ENCODE results near the gene USP36. TPM values are rescaled to one million over a fixed set of nuclear protein-coding genes. Genes with fewer than 3 reads are reported as not detected.
A peak's percentile ranks its signal among the peaks of the same experiment; 100 is the strongest.

Gene USP36
- total RNA-seq, 2 experiments from 2014 or later: 71.2 to 74.3 TPM

GRCh38 chr17:78803186-78803845 lies 37.3 kb downstream of the USP36 start:
- Mint-ChIP-seq H3K36me3 (peaks cover 73% of the 10 kb centered on the region), H3K27ac (peak overlapping the region; percentile 75), H3K27me3 (no peaks in the 10 kb centered on the region), H3K4me1 (ENCODE audit: low read depth) (peaks cover 73% of the 10 kb centered on the region), H3K9me3 (no peaks in the 10 kb centered on the region), H3K4me3 (peak overlapping the region; percentile 52)
- ChIA-PET POLR2A (interaction anchor here (1.8 kb wide), 1 partner anchor 19 kb away, joined by 14 read pairs; no protein-coding TSS in a partner anchor), CTCF (interaction anchor here (0.7 to 0.9 kb wide), 2 partner anchors 15 to 19 kb away, joined by 3 read pairs; no protein-coding TSS in a partner anchor)
- DNase-seq: no peak
- intact Hi-C loops (cut with micrococcal nuclease): no loop called here

GRCh38 chr17:78802459-78802858 lies 38.2 kb downstream of the USP36 start:
- peaks cover 76% of the 10 kb centered on the region for H3K4me1 Mint-ChIP-seq (ENCODE audit: low read depth)
- POLR2A ChIA-PET: no interaction called here
- DNase-seq: no peak
- CTCF ChIA-PET: no interaction called here
- peaks cover 76% of the 10 kb centered on the region for H3K36me3 Mint-ChIP-seq
- intact Hi-C loops (cut with micrococcal nuclease): no loop called here
- no peak overlapping the region for H3K4me3 Mint-ChIP-seq
- H3K9me3 Mint-ChIP-seq: no peaks in the 10 kb centered on the region
- H3K27me3 Mint-ChIP-seq: no peaks in the 10 kb centered on the region
- peak overlapping the region; percentile 75 for H3K27ac Mint-ChIP-seq

GRCh38 chr17:78802008-78802407 lies 38.6 kb downstream of the USP36 start:
- ChIA-PET CTCF (interaction anchor here (0.9 to 1.0 kb wide), 2 partner anchors 18 to 94 kb away, joined by 3 to 4 read pairs; no protein-coding TSS in a partner anchor), POLR2A (no interaction called here)
- Mint-ChIP-seq H3K27me3 (no peaks in the 10 kb centered on the region), H3K36me3 (peaks cover 75% of the 10 kb centered on the region), H3K27ac (peak overlapping the region; percentile 75), H3K4me3 (no peak overlapping the region), H3K4me1 (ENCODE audit: low read depth) (peaks cover 73% of the 10 kb centered on the region), H3K9me3 (no peaks in the 10 kb centered on the region)
- intact Hi-C loops (cut with micrococcal nuclease): no loop called here
- no peak for DNase-seq

- Mint-ChIP-seq H3K36me3 (peaks cover 75% of the 10 kb centered on the region), H3K4me1 (ENCODE audit: low read depth) (peaks cover 59% of the 10 kb centered on the region), H3K4me3 (no peak overlapping the region), H3K27ac (peak overlapping the region; percentile 56), H3K9me3 (no peaks in the 10 kb centered on the region), H3K27me3 (no peaks in the 10 kb centered on the region)
- intact Hi-C loops (cut with micrococcal nuclease): no loop called here
- POLR2A ChIA-PET: interaction anchor here (2.3 kb wide), 1 partner anchor 11 kb away, joined by 7 read pairs; no protein-coding TSS in a partner anchor
- CTCF ChIA-PET: interaction anchor here (0.8 to 3.8 kb wide), 11 partner anchors 8 to 123 kb away, joined by 3 to 22 read pairs (median 3); no protein-coding TSS in a partner anchor
- no peak for DNase-seq
Measured at GRCh38 chr17:78800132-78800931, 40.3 kb downstream of the USP36 start.

GRCh38 chr17:78798695-78799559 lies 41.7 kb downstream of the USP36 start:
- ChIA-PET CTCF (interaction anchor here (0.8 to 3.8 kb wide), 10 partner anchors 9 to 302 kb away, joined by 3 to 22 read pairs (median 4); no protein-coding TSS in a partner anchor), POLR2A (interaction anchor here (0.6 to 2.3 kb wide), 4 partner anchors 9 to 18 kb away, joined by 3 to 7 read pairs (median 4); partner anchors contain the start of gene CYTH1)
- Mint-ChIP-seq H3K4me3 (no peak overlapping the region), H3K4me1 (ENCODE audit: low read depth) (peaks cover 52% of the 10 kb centered on the region), H3K9me3 (no peaks in the 10 kb centered on the region), H3K36me3 (peaks cover 79% of the 10 kb centered on the region), H3K27me3 (no peaks in the 10 kb centered on the region), H3K27ac (peak overlapping the region; percentile 86)
- DNase-seq: peak; percentile 49
- intact Hi-C loops (cut with micrococcal nuclease): loop anchor here (1.0 kb wide), 1 partner anchor 302 kb away; no protein-coding TSS in a partner anchor

GRCh38 chr17:78797691-78798585 lies 42.7 kb downstream of the USP36 start:
- Mint-ChIP-seq H3K4me3 (no peak overlapping the region), H3K27me3 (no peaks in the 10 kb centered on the region), H3K9me3 (no peaks in the 10 kb centered on the region), H3K27ac (peak overlapping the region; percentile 20), H3K4me1 (ENCODE audit: low read depth) (peaks cover 50% of the 10 kb centered on the region), H3K36me3 (peaks cover 77% of the 10 kb centered on the region)
- no peak for DNase-seq
- ChIA-PET POLR2A (interaction anchor here (0.6 to 2.3 kb wide), 3 partner anchors 8 to 17 kb away, joined by 3 to 7 read pairs (median 4); partner anchors contain the start of gene CYTH1), CTCF (interaction anchor here (1.4 to 3.8 kb wide), 3 partner anchors 13 to 301 kb away, joined by 5 to 22 read pairs (median 17); no protein-coding TSS in a partner anchor)
- intact Hi-C loops (cut with micrococcal nuclease): no loop called here

- POLR2A ChIA-PET: no interaction called here
- no peak overlapping the region for H3K27ac Mint-ChIP-seq
Measured at GRCh38 chr17:78797213-78797612, 43.4 kb downstream of the USP36 start.

GRCh38 chr17:78796517-78796900 lies 44.1 kb downstream of the USP36 start:
- no peak overlapping the region for H3K27ac Mint-ChIP-seq

More at GRCh38 chr17:78797213-78797612, 43.4 kb downstream of the USP36 start:
- peaks cover 45% of the 10 kb centered on the region for H3K4me1 Mint-ChIP-seq (ENCODE audit: low read depth)
- DNase-seq: no peak
- intact Hi-C loops (cut with micrococcal nuclease): no loop called here
- H3K36me3 Mint-ChIP-seq: peaks cover 70% of the 10 kb centered on the region
- no peaks in the 10 kb centered on the region for H3K9me3 Mint-ChIP-seq
- no peaks in the 10 kb centered on the region for H3K27me3 Mint-ChIP-seq
- H3K4me3 Mint-ChIP-seq: no peak overlapping the region
- CTCF ChIA-PET: interaction anchor here (3.8 kb wide), 1 partner anchor 13 kb away, joined by 22 read pairs; no protein-coding TSS in a partner anchor

GRCh38 chr17:78795861-78796516 lies 44.6 kb downstream of the USP36 start:
- H3K4me1 Mint-ChIP-seq (ENCODE audit: low read depth): peaks cover 51% of the 10 kb centered on the region
- no peaks in the 10 kb centered on the region for H3K9me3 Mint-ChIP-seq
- no peak overlapping the region for H3K27ac Mint-ChIP-seq
- DNase-seq: no peak
- CTCF ChIA-PET: no interaction called here
- H3K36me3 Mint-ChIP-seq: peaks cover 71% of the 10 kb centered on the region
- no peaks in the 10 kb centered on the region for H3K27me3 Mint-ChIP-seq
- POLR2A ChIA-PET: no interaction called here
- H3K4me3 Mint-ChIP-seq: no peak overlapping the region
- intact Hi-C loops (cut with micrococcal nuclease): no loop called here

More at GRCh38 chr17:78796517-78796900, 44.1 kb downstream of the USP36 start:
- no peaks in the 10 kb centered on the region for H3K9me3 Mint-ChIP-seq
- no peaks in the 10 kb centered on the region for H3K27me3 Mint-ChIP-seq
- no peak for DNase-seq
- H3K4me1 Mint-ChIP-seq (ENCODE audit: low read depth): peaks cover 51% of the 10 kb centered on the region
- peaks cover 71% of the 10 kb centered on the region for H3K36me3 Mint-ChIP-seq
- intact Hi-C loops (cut with micrococcal nuclease): no loop called here
- POLR2A ChIA-PET: no interaction called here
- no peak overlapping the region for H3K4me3 Mint-ChIP-seq
- CTCF ChIA-PET: no interaction called here

- Mint-ChIP-seq H3K9me3 (no peaks in the 10 kb centered on the region), H3K27me3 (no peaks in the 10 kb centered on the region), H3K27ac (no peak overlapping the region), H3K4me3 (no peak overlapping the region), H3K4me1 (ENCODE audit: low read depth) (peaks cover 53% of the 10 kb centered on the region), H3K36me3 (peaks cover 71% of the 10 kb centered on the region)
- ChIA-PET CTCF (no interaction called here), POLR2A (interaction anchor here (1.6 kb wide), 1 partner anchor 10 kb away, joined by 4 read pairs; no protein-coding TSS in a partner anchor)
- intact Hi-C loops (cut with micrococcal nuclease): no loop called here
- no peak for DNase-seq
Measured at GRCh38 chr17:78794864-78795640, 45.6 kb downstream of the USP36 start.
